GM19455 (cell line): ENCODE measurements around the gene STRIP1.
"Not testable (repeated sequence)": the region's sequence is repeated elsewhere in the genome, so short reads cannot be mapped to it uniquely, and the experiment has no call there.

Experiments
- ATAC-seq: cut with Tn5 transposase; IDR thresholded peaks from one replicate; pipeline ENCODE4 v1.9.1; 2021; ENCODE audit not compliant: unreplicated experiment

STRIP1 gene

DNA sequence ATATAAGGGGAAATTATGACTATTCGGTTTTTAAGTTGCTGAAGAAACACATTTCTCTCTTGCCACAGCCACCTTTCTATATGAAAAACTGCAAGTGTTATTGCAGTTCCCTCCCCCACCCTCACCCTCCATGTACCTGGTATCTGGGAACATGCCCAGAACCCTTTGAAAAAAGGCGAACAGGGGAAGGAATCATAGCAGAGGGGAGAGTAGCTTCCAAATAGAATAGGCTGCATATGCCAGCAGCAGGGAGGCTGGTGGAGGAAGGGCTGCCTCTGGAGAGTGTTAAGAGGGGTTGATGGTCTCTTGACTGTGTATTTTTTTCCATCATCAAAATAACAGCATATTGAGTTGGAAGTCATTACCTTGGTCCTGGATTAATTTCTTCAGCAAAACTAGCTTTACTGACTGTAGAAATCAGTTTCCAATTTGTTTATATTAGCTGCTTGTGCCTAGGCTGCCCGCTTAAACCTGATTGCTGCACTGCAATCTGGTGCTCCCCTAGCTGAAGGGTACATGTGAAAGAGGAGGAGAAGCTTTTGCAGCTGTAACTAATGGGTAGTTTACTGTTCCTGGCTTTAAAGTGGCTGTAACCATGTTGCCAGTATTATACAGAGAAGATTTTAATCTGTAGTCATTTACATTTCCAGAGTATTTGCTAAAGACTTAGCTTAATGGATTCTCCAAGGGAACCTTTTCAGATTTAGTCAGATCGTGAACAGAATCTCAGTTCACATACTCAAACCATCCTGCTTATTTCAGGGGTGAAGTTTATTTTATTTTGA, 27.2 kb upstream of the STRIP1 start:
- ATAC-seq, result no peak

DNA sequence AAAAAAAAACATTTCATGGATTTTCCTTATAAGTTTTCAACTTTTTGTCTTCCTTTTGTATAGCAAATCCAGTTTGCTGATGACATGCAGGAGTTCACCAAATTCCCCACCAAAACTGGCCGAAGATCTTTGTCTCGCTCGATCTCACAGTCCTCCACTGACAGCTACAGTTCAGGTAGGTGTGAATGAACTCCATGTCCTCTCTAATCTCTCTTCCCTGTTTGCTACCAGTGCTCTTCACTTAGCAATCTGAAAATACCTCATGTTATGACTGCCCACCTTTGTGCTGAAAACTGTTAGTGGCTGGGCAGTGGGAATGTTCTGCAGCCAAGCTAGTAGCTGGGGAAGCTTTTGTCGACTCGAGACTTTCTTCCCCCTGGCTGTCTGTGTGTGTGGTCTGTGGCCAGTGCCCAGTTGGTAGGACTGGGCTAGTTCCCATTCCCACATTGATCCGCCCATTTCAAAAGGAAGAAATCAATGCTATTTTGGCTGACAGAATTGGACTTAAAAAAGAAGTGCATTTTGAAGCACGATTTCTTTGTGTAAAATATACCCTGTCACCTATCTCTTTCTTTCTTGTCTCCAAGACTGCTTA, 25.4 kb upstream of the STRIP1 start:
- ATAC-seq, result no peak

GRCh38 chr1:110011527-110012041, 22.8 kb upstream of the STRIP1 start:
- ATAC-seq, result peak; percentile 99

DNA sequence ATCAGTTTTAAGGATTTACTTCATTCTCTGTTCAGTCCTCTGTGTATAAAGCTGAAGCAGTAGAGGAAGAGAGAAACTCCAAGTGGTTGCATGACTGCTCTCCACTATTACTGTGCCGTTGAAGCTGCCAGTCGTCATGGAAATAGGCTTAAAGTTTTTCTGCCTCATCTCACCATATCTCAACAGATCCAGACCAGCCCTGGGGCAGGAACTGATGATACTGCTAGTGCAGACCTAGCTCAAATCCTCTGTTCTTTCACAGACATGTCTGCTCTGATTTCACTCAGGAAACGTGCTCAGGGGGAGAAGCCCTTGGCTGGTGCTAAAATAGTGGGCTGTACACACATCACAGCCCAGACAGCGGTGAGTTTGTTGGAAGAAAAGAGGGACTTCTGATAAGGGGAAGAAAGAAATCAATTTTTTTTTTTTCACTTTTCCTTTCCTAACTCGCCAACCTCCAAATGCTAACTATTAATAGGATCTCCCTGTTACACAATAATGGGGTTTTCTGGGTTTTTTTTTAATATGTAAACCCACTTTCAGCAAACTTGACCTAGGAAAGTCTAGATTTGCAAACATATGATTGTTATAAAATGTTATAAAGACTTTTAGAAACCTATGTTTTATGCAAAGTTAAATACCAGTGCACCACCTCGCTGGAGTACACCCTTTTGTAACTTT, 22.2 kb upstream of the STRIP1 start:
- peak; percentile 50 for ATAC-seq

DNA sequence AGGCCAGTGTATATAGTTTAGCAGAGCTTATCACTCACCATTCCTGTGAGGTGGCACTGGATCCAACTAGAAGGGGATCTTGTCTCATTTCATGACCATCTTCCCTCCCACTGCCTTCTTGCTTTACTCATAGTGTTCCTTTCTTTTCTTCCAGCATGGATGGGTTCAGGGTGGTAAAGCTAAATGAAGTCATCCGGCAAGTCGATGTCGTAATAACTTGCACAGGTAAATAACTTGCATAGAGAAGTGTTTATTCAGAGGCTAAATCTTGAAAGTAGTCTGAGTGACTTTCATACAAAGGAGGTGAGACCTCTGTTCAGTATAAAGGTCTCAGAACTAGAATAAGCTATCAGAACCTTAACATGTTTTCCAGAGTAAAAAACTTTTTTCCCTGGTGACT, 16.6 kb upstream of the STRIP1 start:
- ATAC-seq, result no peak

DNA sequence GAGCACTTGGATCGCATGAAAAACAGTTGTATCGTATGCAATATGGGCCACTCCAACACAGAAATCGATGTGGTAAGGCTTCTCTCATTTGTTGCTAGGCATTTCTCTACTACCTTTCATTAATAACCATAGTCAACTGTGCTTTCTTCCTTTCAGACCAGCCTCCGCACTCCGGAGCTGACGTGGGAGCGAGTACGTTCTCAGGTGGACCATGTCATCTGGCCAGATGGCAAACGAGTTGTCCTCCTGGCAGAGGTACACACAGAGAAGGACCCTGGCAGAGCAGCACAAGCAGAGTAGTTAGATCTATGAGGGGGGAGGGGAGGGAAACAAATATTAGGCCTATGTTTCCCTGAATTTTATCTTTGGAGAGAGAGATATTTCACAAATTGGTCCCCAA, 16.0 kb upstream of the STRIP1 start:
- no peak for ATAC-seq

GRCh38 chr1:110019770-110020169, 14.7 kb upstream of the STRIP1 start:
- ATAC-seq, result no peak

DNA sequence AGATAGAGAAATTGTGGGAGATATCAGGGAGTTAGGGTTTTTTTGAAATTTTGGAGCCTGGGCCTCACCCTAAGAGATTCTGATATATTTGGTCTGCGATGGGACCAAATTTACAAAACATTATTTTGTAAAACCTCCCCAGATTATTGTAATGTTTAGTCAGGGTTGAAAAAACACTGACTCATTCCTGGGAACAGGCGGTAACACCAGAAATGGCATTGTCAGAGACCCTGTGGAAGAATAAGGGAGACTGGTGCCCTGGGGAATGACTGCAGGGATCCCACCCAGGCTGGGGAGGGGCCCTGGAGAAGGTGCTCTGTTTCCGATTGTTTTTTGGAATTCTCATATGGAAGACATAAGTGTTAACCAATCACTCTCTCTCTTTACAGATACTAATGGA, 13.1 kb upstream of the STRIP1 start:
- no peak for ATAC-seq

DNA sequence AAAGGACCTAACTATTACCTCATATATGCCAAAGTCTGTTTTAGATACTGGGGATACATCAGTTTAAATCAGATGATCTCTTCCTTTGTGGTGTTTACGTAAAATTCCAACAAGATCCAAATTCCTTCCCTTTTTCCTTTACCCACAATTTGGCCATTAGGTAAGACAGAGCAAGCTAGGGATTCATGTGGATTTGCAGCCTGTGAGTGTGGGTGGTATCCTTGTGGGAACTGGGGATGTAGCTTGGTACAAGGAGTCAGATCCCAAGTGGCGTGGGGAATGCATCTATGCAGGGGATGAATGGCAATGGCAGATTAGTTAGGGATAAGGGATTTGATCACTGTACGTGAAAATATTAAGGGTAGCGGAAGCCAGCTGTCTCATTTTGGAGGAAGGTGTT, 9.8 kb upstream of the STRIP1 start:
- no peak for ATAC-seq

- not testable (repeated sequence) for ATAC-seq
Measured at GRCh38 chr1:110030687-110031086, 3.7 kb upstream of the STRIP1 start.

DNA sequence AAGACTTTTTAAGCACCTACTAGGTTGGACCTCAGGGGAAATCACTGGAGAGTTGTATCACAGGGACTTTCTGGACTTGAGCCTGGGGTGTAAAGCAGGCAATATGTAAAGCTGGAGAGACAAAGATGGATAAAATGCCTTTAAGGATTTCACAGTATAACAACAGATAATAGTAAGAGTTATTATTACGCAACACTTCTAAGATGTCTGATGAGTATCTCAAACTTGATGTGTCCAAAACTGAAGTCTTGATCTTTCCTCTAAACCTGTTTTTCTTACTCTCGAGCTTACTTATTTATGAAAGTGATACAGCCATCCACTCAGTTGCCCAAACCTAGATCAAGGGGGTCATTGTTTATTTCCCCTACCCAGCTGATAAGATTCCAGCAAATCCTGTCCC, 2.1 kb upstream of the STRIP1 start:
- no peak for ATAC-seq

- ATAC-seq, result no peak
Measured at GRCh38 chr1:110033421-110033820, 1.0 kb upstream of the STRIP1 start.

DNA sequence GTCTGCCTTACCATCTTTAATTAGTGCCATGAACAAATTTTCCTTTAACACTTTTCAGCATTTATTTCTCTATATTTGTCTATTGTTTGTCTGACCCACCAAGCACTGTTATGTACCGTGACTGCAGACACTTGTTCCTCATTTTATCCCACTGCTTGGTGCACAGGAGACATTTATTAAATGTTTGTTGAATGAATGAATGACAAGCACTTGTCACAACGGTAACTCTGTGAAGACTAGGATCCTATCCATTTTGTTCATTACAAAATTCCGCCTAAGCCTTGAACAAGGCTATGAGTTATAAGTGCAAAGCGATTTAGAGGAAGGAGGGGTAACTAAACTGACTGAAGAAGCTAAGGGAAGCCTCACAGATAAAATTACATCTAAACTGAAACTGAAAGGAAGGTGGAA, 379 bp upstream of the STRIP1 start:
- no peak for ATAC-seq

DNA sequence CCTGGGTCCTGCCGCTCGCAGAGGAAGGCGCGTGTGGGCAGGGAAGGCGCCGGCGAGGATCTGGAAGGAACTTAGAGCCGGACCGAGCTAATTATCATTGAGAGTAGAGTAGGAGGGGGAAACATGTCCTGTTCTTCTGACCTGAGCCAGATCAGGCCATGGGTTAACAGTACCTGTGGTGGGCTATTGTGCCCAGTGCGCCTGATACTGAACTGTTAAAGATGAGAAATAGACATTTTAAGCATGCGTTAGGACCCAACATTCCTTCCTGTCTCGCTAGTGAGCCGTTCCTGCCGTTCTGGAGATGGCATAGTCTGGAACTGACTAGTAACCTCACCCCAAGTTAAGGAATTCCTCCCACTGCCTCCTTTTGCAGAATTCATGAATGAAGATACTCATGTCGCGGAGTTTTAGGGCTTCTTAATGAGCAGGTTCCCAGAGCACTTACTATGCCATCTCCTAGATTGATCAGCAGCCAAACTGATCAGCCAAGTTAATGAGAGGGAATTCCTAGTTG, 870 bp downstream of the STRIP1 start:
- no peak for ATAC-seq

DNA sequence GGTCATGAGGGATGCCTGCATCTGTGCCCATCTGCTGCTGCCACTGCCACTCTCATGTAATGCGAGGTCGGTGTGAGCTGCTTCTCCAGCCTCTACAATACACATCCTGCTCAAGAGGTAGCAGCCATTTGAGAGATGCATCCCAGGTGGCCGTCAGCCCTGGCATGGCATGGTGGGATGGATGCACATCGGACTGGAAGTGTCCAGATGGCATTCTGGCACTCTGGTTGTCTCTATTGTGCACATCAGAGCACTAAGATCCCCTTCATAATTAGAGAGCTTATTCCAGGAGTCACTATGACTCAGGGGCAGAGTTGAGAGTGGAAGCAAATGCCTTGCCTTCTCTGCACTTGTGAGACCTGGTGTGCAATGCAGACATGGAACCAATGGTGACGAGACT, 3.8 kb downstream of the STRIP1 start:
- ATAC-seq, result no peak

DNA sequence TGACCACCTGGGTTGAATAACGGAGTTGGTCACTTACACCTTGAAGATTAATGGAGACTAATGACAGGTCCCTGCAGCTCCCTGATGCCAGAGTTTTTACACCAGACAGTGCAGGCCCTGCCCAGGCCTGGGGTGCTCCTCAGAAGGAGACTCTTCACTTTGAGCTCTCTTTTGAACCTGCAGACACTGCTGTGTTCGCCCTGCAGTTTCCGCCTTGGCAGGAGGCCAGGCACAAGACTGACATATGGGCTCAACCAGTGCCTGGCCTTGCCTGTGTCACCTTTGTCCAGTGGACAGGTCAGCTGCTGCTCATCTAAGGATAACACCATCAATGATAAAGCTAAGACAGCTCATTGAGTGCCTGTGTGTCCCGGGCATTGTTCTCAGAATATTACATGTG, 5.2 kb downstream of the STRIP1 start:
- ATAC-seq, result no peak

DNA sequence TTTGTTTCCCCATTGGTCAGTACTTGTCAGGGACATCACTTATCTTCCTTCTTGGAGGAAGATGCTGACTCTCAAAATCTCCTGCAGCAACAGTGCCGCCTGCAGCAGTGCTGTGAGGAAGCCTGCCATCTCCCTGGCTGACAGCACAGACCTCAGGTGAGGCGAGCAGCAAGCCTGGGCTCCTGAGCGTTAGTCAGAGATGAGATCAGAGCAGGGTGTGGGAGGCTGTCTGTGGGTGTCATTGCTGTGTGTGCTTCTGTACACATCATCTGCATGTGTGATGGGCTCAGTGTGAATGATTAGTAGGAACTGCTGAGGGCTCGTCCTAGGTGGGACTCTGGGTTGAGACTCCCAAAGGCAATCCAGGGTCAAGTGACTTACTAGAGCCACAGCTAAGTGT, 6.1 kb downstream of the STRIP1 start:
- no peak for ATAC-seq

DNA sequence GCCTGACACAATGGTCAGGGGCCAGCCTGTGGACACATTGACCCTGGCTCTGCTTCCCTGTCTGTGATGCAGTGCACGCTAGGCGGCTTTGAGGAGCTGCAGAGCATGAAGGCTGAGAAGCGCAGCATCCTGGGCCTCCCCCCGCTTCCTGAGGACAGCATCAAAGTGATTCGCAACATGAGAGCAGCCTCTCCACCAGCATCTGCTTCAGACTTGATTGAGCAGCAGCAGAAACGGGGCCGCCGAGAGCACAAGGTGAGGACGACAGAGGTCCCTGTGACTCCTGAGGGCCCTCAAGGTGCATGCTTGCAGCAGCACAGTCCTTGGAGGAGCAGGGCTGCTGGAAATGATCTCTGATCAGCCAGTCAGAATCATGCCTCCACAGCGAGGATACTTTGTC, 8.6 kb downstream of the STRIP1 start:
- ATAC-seq, result no peak

GRCh38 chr1:110047463-110047862, 13.0 kb downstream of the STRIP1 start:
- no peak for ATAC-seq

DNA sequence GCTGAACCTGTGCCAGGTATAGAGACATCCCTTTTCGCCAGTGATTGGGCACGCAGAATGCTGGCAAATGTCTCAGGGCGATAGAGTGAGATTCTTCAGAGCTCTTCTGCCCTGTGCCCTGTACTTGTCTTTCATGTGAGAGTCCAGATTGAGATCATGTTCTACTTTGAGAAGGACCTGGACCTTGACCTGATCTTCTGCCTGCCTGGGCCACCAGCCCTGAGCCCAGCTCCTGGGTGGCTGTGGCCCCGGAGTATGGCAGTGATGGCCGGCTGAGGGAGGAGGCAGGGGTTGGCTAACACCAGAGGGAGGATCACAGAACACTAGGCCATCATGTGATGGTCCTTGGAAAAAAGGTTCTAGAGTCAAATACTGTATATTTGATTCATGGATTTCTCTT, 13.8 kb downstream of the STRIP1 start:
- ATAC-seq, result no peak

- no peak for ATAC-seq
Measured at GRCh38 chr1:110048923-110049601, 14.6 kb downstream of the STRIP1 start.
